SK-N-DZ (cell line): Measurements from ENCODE around the gene TBC1D9B. TPM values are rescaled to one million over a fixed set of nuclear protein-coding genes. Genes with fewer than 3 reads are reported as not detected.
A peak's percentile ranks its signal among the peaks of the same experiment; 100 is the strongest.

Experiments
- DNase-seq: peaks from one replicate; pipeline ENCODE4 v3.0.0-alpha.2; 2015; ENCODE audit warnings: low spot score
- polyA plus RNA-seq, 2 experiments: library from polyadenylated mRNA; depleted of rRNA; stranded (reverse); fragments of >200 nt; gene quantifications; 2 replicates each; pipeline ENCODE4 v1.2.3, GENCODE V29; 2014

Gene TBC1D9B
- polyA plus RNA-seq (2014; cell fraction: cytosol; rRNA removed), result 42.5 and 59.5 TPM in 2 replicates
- 155 and 275 TPM in 2 replicates for polyA plus RNA-seq (2014; cell fraction: nucleus; rRNA removed)

DNA sequence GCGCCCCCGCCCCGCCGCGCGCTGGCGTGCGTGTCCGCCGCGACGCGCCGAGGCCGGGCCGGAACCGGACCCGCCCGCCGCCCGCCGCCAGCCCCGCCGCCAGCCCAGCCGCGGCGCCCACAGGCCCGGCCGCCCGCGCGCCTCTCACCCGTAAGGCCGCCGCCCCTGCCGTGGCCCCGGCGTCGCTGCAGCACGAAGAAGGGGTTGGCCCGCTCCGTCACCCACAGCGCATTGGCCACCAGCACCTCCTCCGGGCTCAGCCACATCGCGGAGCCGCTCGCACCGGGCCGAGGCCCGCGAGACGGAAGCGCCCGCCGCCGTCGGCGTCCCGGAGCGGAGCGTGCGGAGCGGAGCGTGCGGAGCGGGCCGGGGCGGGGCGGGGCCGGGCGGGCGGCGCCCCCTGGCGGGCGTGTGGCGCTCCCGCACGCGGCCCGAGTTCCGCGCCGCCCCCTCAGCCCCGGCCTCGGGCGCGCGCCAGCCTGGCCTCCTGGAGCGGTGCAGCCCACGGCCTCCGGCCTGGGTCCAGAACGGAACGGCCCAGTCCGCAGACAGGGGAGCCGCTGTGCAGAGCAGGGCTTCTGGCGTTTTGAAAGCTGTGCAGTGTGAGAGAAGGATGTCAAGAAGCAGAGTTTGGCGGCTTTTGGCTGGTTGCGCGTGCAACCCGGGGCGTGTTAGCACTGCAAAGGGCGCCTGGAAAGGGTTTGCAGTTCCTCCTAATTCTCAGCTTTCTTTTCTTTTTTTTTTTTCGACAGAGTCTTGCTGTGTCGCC is at the start of gene TBC1D9B:
TSS of gene TBC1D9B (minus strand) at position 342 of the 769 bp plus-strand sequence. CDS start at position 266, 76 bp downstream.
- DNase-seq, result peak; percentile 46

GRCh38 chr5:179955630-179956029 is 47.9 kb upstream of the TBC1D9B start:
- DNase-seq, result no peak

DNA sequence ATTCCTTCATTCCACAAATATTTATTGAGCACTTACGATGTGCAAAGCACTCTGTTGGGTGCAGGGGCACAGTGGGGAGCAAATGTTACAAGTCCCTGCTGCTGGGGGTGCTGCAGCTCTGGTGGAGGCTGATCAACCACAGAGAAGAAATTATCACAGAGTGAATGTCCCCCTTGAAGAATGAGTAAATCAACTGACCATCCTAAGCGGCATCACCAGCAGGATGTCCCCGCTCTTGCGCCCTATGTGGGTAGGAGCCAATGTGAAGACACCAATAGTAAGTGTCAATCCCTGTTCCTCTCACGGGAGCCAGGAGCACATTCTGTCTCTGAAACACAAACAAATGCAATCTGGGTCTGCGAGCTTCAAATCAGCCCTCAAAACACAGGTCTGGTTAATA is 47.4 kb upstream of the TBC1D9B start:
- DNase-seq, result no peak

DNA sequence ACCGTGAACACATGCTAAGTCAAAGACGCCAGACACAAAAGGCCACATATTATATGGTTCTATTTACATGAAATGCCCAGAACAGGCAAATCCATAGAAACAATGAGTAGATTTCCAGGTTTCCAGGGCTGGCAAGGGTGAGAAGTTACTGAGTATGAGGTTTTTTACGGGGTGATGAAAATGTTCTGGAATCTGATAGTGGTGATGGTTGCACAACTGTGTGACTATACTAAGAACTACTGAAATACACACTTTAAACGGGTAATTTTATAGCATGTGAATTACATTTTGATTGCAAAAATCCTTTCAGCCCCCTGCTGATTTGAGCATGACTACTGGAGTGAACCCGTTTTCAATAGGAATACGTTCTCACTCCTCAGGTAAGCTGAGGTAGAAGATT is 46.7 kb upstream of the TBC1D9B start:
- no peak for DNase-seq

GRCh38 chr5:179953987-179954386 is 46.3 kb upstream of the TBC1D9B start:
- no peak for DNase-seq

DNA sequence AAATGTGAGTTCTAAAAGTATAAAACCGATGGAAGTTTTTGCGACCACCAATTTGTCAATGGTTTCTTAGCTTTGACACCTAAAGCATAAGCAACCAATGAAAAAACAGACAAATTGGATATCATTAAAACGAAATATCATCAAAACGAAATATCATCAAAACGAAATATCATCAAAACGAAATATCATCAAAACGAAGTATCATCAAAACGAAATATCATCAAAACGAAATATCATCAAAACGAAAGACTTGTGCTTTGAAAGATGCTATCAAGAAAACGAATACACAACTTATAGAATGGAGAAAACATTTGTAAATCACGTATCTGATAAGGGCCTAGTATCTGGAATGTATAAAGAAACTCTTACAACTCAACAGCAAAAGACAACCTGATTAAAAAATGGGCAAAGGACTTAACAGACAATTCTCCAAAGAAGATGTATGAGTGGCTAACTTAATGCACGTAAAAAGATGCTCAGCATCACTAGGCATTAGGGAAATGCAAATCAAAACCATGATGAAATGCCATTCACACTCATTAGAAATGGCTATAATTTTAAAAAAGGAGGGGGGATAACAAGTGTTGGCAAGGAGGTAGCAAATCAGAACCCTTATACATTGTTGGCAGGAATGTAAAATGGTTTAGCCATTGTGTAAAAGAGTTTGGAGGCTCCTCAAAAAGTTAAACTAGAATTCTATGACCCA is 29.4 kb upstream of the TBC1D9B start:
- no peak for DNase-seq

GRCh38 chr5:179930788-179931473 is 23.2 kb upstream of the TBC1D9B start:
- no peak for DNase-seq

GRCh38 chr5:179927824-179928223 is 20.1 kb upstream of the TBC1D9B start:
- no peak for DNase-seq

DNA sequence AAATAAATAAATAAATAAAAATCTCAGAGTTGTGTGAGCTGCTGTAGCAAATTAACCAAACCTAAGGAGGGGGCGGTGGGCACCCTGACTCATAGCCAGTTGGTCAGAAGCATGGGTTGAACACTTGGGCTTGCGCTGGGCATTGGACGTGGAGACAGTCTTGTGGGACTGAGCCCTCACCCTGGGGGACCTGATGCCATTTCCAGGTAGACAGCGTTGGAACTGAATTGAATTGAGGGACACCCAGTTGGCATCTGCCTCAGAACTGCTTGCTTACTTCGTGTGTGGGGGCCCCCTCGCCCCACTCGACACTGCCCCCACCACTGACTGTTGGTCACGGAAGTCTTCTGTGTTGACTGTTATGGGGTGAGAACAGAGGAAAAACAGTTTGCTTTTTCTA is 19.0 kb upstream of the TBC1D9B start:
- no peak for DNase-seq

- no peak for DNase-seq
Measured at GRCh38 chr5:179923436-179923835, 15.7 kb upstream of the TBC1D9B start.

- no peak for DNase-seq
Measured at GRCh38 chr5:179920175-179920574, 12.5 kb upstream of the TBC1D9B start.

DNA sequence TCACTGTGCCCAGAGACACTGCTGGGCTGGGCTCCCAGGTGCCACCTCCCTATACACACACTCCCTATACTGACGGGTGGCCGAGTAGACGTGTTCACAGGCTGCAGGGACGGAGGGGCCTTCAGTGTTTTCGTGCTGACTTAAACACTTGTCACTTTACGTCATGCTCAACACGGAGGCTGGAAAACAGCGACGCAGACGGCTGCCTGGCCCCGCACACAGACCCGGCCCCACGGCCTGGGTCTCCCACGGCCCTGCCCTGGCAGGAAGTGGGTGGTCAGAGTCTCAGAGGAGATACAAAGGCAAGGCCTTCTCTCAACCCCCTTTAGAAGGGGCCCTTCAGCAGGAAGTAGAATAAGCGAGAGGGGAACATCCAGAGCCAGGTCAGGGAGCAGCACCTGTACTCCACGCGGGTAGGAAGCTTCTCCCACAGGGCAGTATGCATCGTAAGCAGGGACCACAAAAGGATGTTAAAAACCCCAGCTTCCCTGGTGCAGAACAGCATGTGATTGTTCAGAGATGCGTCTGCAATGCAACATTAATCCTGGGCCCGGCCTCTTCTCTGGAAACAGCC is 11.9 kb upstream of the TBC1D9B start:
- no peak for DNase-seq

DNA sequence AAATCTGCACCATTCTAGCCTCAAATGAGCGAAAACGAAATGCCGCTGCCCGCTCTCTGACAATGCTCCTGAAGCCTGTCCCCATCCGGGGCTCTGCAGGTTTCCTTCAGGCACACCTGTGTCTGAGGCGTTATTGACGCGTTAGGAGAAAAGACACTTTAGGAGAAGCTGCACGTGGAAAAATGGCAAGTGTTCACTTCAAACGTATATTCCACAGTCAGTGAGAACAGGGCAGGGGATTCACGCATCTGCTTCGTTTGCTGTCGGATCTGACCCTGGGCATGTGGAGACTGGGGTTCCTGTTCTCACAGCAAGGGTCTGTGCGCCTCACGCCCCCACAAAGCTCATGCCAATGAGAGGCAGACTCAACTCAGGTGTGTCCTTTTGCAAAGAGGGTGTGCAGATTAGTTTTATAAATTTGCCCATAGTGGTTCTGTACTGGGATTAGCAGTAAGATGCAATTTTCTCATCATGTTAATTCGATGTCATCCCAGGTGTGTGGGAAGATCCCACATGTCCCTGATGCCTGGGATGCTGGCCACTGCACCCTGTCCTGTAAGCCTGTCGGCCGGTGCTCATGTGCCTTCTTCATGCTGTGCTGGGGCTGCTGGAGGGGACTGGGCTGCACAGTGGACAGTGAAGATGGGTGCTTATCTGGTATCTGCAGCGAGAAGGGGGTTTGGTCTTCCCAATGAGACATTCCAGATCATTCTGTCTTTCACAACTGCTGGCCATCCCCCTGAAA is 11.2 kb upstream of the TBC1D9B start:
- DNase-seq, result no peak

GRCh38 chr5:179916523-179916922 is 8.8 kb upstream of the TBC1D9B start:
- no peak for DNase-seq

GRCh38 chr5:179915406-179915935 is 7.8 kb upstream of the TBC1D9B start:
- DNase-seq, result no peak

DNA sequence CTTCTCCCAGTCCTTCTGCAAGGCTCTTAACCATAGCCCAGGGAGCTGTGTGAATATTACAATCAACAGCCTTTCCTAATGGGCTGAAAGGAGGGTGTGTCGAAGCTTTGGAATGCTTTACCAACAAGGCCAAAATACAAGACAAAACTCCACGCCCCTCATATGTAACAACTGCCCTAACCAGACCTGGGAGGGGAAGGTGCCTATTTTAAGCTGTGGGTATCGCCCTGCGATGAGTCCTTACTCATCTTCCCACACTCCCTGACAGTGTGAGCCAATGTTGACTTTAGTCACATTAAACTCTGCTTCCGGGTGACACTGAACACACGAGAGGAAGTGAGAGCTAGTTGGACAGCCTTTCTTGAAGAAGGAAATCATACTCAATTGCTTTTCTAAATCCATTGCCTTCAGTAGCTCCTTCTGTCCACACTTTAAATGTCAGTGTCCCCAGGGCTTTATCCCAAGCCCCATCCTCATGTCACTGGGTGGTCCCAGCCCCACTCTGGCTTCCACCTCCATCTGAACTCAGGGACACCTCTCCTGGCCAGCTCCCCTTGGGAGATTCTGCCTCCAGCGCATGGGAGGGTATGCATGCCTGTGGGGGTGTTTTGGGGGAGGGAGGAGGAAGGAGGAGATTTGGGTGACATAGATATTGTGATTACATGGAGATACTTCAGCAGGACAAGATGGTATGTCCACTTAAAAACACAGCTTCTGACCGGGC is 6.5 kb upstream of the TBC1D9B start:
- no peak for DNase-seq

DNA sequence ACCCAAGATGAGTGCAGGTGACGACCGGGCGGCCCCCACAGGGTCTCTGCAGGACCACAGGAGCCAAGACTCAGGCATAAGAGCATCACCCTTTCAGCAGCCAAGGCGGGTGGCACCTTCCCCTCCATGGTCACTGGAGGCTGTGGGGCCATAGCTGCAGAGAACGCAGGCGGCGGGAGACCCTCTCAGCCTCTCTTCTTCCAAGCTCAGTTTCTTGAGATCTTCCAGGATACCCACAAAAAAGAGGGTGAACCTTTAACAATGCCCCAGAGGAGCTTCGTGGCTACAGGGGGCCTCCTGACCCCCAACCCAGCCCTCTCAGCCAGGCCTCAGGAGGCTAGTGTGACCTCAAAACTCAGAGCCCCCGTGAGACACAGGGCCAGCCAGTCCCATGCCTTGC is 5.8 kb upstream of the TBC1D9B start:
- DNase-seq, result no peak

DNA sequence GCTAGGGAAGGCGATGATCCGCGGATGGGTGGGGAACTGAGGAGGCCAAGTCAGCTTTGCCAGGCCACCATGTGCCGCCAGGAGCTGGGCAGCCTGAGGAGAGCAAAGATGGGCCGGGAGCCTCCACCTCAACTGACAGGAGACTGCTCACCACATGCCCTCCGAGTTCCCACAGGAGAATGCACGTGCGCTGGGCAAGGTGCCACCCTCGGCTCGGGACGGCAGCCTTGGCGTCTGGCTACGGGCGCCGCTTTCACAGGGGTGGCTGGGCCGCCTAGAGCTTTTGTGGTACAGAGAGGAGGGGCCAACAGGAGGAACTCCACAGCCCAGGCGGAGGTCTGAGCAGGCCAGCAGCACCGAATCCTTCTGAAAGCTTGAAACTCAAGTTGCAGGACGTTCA is 5.3 kb upstream of the TBC1D9B start:
- no peak for DNase-seq

DNA sequence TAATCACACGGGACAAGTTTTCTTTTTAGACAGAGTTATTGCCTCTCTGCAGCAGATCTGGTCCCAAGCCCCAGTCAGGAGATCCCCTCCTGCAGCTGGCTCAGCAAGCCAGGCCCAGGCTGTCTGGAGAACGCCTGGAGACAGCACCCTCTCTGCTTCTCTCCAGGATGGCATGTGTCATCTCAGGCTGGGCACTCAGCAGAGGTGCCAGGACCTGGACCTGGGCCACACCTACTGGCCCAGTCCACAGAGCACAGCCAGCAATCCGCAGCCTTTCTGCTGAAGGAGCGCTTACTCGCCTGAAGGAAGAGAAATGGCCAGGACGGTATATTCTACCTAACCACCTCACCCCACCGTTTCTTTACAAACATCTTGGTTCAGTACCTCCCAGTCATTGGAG is 4.7 kb upstream of the TBC1D9B start:
- DNase-seq, result no peak

DNA sequence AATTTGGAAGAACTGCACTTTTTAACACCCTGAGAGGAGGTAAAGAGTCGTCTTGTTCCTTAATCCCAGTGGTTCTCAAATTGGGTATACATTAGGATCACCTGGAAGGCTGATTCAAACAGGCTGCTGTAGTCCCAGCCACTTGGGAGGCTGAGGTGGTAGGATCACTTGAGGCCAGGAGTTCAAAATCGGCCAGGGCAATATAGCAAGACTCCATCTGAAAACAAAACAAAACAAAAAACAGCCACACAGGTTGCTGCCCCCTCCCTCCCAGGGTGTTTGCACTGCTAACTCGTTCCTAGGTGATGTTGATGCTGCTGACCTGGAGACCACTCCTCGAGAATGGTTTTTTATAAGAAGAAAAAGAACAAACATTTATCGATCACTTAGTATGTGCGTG is 1.5 kb upstream of the TBC1D9B start:
- no peak for DNase-seq
